Choroid plexus epithelial cell (primary cell): Measurements from ENCODE around the gene IZUMO3.

Experiments used
- DNase-seq: peaks from one replicate; pipeline ENCODE4 v3.0.0-alpha.2; 2010; ENCODE audit warnings: low read depth
- H3K4me3 ChIP-seq: 2 replicates; pipeline ENCODE4 v1.5.1; 2011; ENCODE audit warnings: low read depth, mild to moderate bottlenecking, control low read depth, low read length, moderate library complexity
- CTCF ChIP-seq: conservative IDR thresholded peaks from 2 replicates; pipeline ENCODE4 v1.5.1; 2011; ENCODE audit warnings: low read depth, mild to moderate bottlenecking, control low read depth, inconsistent platforms, low read length, moderate library complexity

IZUMO3 gene

GRCh38 chr9:24561957-24562356, 16.3 kb upstream of the IZUMO3 start:
- DNase-seq: no peak
- H3K4me3 ChIP-seq: no peak overlapping the region
- no peak for TF ChIP-seq CTCF

- TF ChIP-seq CTCF: no peak
- H3K4me3 ChIP-seq: no peak overlapping the region
- DNase-seq: no peak
These were observed 7.5 kb upstream of the IZUMO3 start for GRCh38 chr9:24553183-24553552.

- no peak overlapping the region for H3K4me3 ChIP-seq
- TF ChIP-seq CTCF: no peak
- DNase-seq: no peak
These were observed 7.0 kb upstream of the IZUMO3 start for GRCh38 chr9:24552526-24553182.

GRCh38 chr9:24545285-24545684, 412 bp downstream of the IZUMO3 start:
- DNase-seq: no peak
- no peak for TF ChIP-seq CTCF
- H3K4me3 ChIP-seq: no peak overlapping the region

GRCh38 chr9:24518545-24518944, 27.2 kb downstream of the IZUMO3 start:
- no peak for DNase-seq
- TF ChIP-seq CTCF: no peak
- no peak overlapping the region for H3K4me3 ChIP-seq

GRCh38 chr9:24516463-24516862, 29.2 kb downstream of the IZUMO3 start:
- no peak for DNase-seq
- no peak for TF ChIP-seq CTCF
- H3K4me3 ChIP-seq: no peak overlapping the region

GRCh38 chr9:24509850-24510249, 35.8 kb downstream of the IZUMO3 start:
- no peak for DNase-seq

More at GRCh38 chr9:24509850-24510249, 35.8 kb downstream of the IZUMO3 start:
- H3K4me3 ChIP-seq: no peak overlapping the region
- TF ChIP-seq CTCF: no peak
